Adrenal gland (tissue), 12 donors: Measurements from ENCODE around the gene TNRC18. TPM values are rescaled to one million over a fixed set of nuclear protein-coding genes. Genes with fewer than 3 reads are reported as not detected.
"Not testable (repeated sequence)": the region's sequence is repeated elsewhere in the genome, so short reads cannot be mapped to it uniquely, and the experiment has no call there.

Experiments
- DNase-seq, 7 donors: peaks; one replicate each; pipeline ENCODE4 v3.0.0-alpha.2; 2019 to 2020
- H3K27ac ChIP-seq, 5 donors: fragments of 200-600 bp; sonication (generic) in 4 of 5; 1 replicate in 3 of 5; 2 replicates in 2 of 5; pipeline versions ENCODE4 v1.5.1 to v1.8.0; 2016 to 2020; ENCODE audit warnings: mild to moderate bottlenecking in 1 of 5
- H3K27me3 ChIP-seq: fragments of 200-600 bp; 2 replicates; pipeline ENCODE4 v1.8.0; 2021
- H3K36me3 ChIP-seq, 2 donors: fragments of 200-600 bp; replicated peaks in 1 of 2; 1 replicate in 1 of 2; 2 replicates in 1 of 2; pipeline versions ENCODE4 v1.5.1 to v1.8.0; 2018 to 2022
- H3K4me1 ChIP-seq, 2 donors: fragments of 200-600 bp; replicated peaks in 1 of 2; 1 replicate in 1 of 2; 2 replicates in 1 of 2; pipeline versions ENCODE4 v1.5.1 to v1.8.0; 2018 to 2021
- H3K4me3 ChIP-seq, 4 donors: fragments of 200-600 bp; sonication (generic) in 3 of 4; one replicate each; pipeline ENCODE4 v1.5.1; 2016 to 2018
- H3K9me3 ChIP-seq, 3 donors: fragments of 200-600 bp; sonication (generic) in 1 of 3; replicated peaks in 1 of 3; 1 replicate in 2 of 3; 2 replicates in 1 of 3; pipeline versions ENCODE4 v1.5.1 to v1.8.0; 2016 to 2021
- CTCF ChIP-seq, 6 experiments: fragments of 450-650 bp in 4 of 6; fragments of 200-600 bp in 2 of 6; sonication (generic) in 1 of 6; IDR thresholded peaks; 1 replicate in 5 of 6; 2 replicates in 1 of 6; pipeline versions ENCODE4 v1.5.1 to v1.8.0; 2016 to 2021; ENCODE audit warnings: antibody characterized with exemption in 6 of 6, mild to moderate bottlenecking in 2 of 6, moderate library complexity in 1 of 6
- POLR2A ChIP-seq, 2 donors: fragments of 450-650 bp; IDR thresholded peaks; one replicate each; pipeline ENCODE4 v1.6.1; 2017; ENCODE audit warnings: antibody characterized with exemption in 2 of 2, mild to moderate bottlenecking in 2 of 2, moderate library complexity in 1 of 2
- WGBS, 4 donors: extraction: QIAGEN DNeasy Blood & Tissue Kit in 2 of 4; methylation state at CpG; one replicate each; pipeline versions ENCODE4 v1.1.5 to v1.1.7; 2013 to 2017; 5-methylcytosine and 5-hydroxymethylcytosine counted together
- intact Hi-C, 2 donors: fragments of 100-400 bp; cut with DNase I; formaldehyde crosslinking; loops; one replicate each; pipeline versions ENCODE4 v1.14.1 to v1.15.0; 2022 to 2023
- polyA plus RNA-seq, 3 donors: library from polyadenylated mRNA; stranded (reverse); fragments of 200-250 nt in 2 of 3; fragments of 350-450 nt in 1 of 3; fragmentation: Illumina TruSeq in 1 of 3; extraction: RNeasy Lipid Tissue Mini Kit (QIAGEN cat#74804) in 1 of 3; gene quantifications; one replicate each; pipeline ENCODE4 v1.2.3, GENCODE V29; 2013 to 2014
- total RNA-seq, 9 donors: library from RNA; depleted of rRNA in 4 of 9; stranded (reverse); fragments of >200 nt in 4 of 9; fragments of 120-200 nt in 1 of 9; fragmentation: NEBNext Ultra II Directional in 1 of 9; extraction: Animal tissue kit (Norgen Biotek cat#: 25700) in 1 of 9; gene quantifications; one replicate each; pipeline versions ENCODE4 v1.1.0 to v1.2.4, GENCODE V29; 2013 to 2023
- donor health status: healthy with polysubstance abuse.
- donor health status: Bipolar disorder and iron deficiency.
- donor health status: DM: yes; HTN: yes; CAD: no.
- donor health status: DM: no; HTN: no; CAD: no.
- donor health status: DM: no; HTN: no; CAD: no.
- donor health status: DM: yes; HTN: yes; CAD: no.

The TNRC18 gene
- total and polyA plus RNA-seq, 12 donors: 8.9 to 120 (median 55.4) TPM

- Histone ChIP-seq H3K4me1 (no peaks in the 10 kb centered on the region), H3K9me3 (no peaks in the 10 kb centered on the region), H3K27ac (no peak overlapping the region), H3K36me3 (no peaks in the 10 kb centered on the region), H3K27me3 (no peaks in the 10 kb centered on the region), H3K4me3 (no peak overlapping the region)
- WGBS, 4 donors: 79 to 86% (median 84%) methylated on average over 6 to 8 of the region's 8 CpGs
- DNase-seq: no peak
- TF ChIP-seq CTCF (IDR thresholded peaks at IDR 0.05): no peak
- TF ChIP-seq POLR2A (IDR thresholded peaks at IDR 0.05): no peak
- intact Hi-C loops: no loop called here
Measured at GRCh38 chr7:5291301-5291700, 132.3 kb downstream of the TNRC18 start.

- 45 to 81% (median 66%) methylated on average over 5 to 7 of the region's 7 CpGs for WGBS, 4 donors
- Histone ChIP-seq H3K27ac (no peak overlapping the region), H3K4me3 (no peak overlapping the region), H3K9me3 (no peaks in the 10 kb centered on the region), H3K27me3 (no peaks in the 10 kb centered on the region), H3K36me3 (no peaks in the 10 kb centered on the region), H3K4me1 (no peaks in the 10 kb centered on the region)
- intact Hi-C loops: no loop called here
- no peak for TF ChIP-seq CTCF (IDR thresholded peaks at IDR 0.05)
- no peak for TF ChIP-seq POLR2A (IDR thresholded peaks at IDR 0.05)
- no peak for DNase-seq
Measured at GRCh38 chr7:5289355-5289754, 134.3 kb downstream of the TNRC18 start.

GRCh38 chr7:5288560-5288959 is 135.1 kb downstream of the TNRC18 start:
- H3K4me3 ChIP-seq, DNase-seq, H3K27ac ChIP-seq, H3K27me3 ChIP-seq, H3K4me1 ChIP-seq, intact Hi-C loops, H3K36me3 ChIP-seq, H3K9me3 ChIP-seq: not testable (repeated sequence)
- 89 to 94% (median 92%) methylated on average over 5 to 8 of the region's 8 CpGs for WGBS, 4 donors

- Histone ChIP-seq H3K27ac (no peak overlapping the region), H3K4me1 (peaks cover 4 to 8% of the 10 kb centered on the region in 2 donors), H3K36me3 (no peaks in the 10 kb centered on the region), H3K9me3 (no peaks in the 10 kb centered on the region), H3K4me3 (no peak overlapping the region), H3K27me3 (no peaks in the 10 kb centered on the region)
- no peak for DNase-seq
- intact Hi-C loops: no loop called here
- WGBS, 4 donors: 95 to 96% (median 95%) methylated on average over 9 to 19 of the region's 19 CpGs
- TF ChIP-seq POLR2A (IDR thresholded peaks at IDR 0.05) (no peak), CTCF (IDR thresholded peaks at IDR 0.05) (no peak)
Measured at GRCh38 chr7:5287802-5288201, 135.8 kb downstream of the TNRC18 start.

- H3K36me3 ChIP-seq, H3K9me3 ChIP-seq, DNase-seq, H3K4me3 ChIP-seq, H3K4me1 ChIP-seq, intact Hi-C loops, H3K27ac ChIP-seq, H3K27me3 ChIP-seq: not testable (repeated sequence)
- 74 to 83% (median 79%) methylated on average over 4 to 5 of the region's 5 CpGs for WGBS, 4 donors
Measured at GRCh38 chr7:5287373-5287772, 136.3 kb downstream of the TNRC18 start.
